ENCODE measurements around the gene POLR2B.
"Not testable (repeated sequence)": the region's sequence is repeated elsewhere in the genome, so short reads cannot be mapped to it uniquely, and the experiment has no call there.

Gene POLR2B

DNA sequence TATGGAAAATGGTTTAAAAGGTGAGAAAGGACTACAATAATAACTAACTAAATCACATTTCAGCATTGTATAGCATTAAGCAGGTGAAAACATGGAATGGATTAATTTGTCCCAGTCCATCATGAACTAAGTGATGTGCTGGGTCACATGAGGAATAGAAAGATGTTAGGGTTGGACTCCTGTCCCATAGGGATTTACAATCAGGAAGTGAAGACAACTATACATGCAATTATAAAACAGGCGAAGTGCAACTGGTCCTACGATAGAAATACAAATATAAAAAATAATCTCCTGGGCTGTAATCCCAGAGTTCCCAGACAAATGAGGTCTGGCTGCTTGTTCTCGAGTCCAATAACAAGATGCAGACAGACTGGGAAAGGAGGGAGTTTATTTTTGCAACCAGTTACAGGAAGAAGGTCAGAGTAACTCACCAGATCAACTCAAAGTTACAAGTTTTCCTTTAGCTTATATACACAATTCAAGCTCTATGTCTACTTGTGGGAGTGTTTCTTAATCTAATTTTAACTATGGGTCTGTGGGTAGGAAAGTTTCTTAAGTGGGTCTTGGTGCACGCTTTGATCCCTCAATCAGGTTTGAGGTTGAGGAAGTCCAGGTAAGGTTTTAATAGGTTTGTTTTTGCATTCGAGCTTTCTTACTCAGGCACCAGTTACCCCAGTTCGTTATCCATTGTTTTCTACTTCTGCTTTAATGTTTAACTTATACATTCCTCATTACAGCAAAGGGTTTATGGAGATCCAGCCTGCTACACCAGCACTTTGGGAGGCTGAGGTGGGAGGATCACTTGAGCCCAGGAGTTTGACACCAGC, 81.4 kb downstream of the POLR2B start:
- no peak for DNase-seq

DNA sequence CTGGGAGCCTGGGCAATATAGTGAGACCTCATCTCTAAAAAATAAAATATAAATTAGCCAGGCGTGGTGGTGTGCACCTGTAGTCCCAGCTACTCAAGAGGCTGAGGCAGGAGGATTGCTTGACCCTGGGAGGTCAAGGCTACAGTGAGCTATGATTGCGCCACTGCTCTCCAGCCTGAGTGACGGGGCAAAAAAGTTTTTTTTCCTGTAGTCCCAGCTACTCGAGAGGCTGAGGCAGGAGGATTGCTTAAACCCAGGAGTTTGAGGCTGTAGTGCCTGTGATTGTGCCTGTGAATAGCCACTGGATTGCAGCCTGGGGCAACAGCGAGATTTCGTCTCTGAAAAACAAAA, 82.0 kb downstream of the POLR2B start:
- not testable (repeated sequence) for DNase-seq

DNA sequence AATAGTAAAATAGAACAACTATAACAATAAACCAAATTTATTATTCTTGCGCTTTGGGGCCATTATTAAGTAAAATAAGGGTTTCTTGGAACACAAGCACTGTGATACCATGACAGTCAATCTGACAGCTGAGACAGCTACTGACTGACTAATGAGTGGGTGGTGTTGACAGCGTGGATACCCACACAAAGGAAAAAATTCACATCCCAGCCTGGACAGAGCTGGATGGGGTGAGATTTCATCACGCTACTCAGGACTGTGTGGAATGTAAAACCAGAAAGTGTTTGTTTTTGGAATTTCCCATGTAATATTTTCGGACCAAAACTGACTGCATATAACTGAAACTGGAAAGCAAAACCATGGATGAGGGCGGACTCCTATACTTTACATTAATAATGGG, 82.7 kb downstream of the POLR2B start:
- DNase-seq = no peak

DNA sequence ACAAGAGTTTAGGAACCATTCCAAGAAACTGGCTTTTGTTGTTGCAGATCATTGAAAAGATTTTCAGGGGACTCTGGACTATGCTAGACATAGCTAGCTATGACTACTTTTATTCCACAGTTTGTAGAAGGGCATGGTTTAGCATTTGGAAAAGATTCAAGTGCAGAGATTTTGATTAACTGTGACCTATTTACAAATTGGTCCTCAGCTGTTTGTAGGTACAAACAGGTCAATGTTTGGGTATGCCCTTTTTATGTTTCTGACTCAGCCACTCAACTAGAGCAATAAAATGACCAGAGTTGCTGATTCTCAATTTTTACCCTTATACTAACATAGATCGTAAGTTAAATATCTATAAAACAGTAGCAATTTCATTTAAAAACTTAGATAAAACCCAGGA, 84.8 kb downstream of the POLR2B start:
- no peak for DNase-seq

DNA sequence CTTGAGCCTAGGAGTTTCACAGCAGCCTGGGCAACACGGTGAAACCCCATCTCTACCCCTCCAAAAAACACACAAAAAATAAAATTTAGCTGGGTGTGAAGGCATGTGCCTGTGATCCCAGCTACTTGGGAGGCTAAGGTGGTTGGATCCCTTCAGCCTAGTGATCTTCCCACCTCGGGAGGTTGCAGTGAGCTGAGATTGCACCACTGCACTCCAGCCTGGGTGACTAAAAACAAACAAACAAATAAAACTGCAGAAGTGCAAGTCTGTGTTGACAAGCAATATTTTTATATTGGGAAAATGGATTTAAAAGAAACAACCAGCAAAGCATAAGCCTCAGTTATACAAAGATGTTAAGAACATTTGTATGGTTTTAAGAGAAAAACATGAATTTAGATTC, 85.4 kb downstream of the POLR2B start:
- no peak for DNase-seq

DNA sequence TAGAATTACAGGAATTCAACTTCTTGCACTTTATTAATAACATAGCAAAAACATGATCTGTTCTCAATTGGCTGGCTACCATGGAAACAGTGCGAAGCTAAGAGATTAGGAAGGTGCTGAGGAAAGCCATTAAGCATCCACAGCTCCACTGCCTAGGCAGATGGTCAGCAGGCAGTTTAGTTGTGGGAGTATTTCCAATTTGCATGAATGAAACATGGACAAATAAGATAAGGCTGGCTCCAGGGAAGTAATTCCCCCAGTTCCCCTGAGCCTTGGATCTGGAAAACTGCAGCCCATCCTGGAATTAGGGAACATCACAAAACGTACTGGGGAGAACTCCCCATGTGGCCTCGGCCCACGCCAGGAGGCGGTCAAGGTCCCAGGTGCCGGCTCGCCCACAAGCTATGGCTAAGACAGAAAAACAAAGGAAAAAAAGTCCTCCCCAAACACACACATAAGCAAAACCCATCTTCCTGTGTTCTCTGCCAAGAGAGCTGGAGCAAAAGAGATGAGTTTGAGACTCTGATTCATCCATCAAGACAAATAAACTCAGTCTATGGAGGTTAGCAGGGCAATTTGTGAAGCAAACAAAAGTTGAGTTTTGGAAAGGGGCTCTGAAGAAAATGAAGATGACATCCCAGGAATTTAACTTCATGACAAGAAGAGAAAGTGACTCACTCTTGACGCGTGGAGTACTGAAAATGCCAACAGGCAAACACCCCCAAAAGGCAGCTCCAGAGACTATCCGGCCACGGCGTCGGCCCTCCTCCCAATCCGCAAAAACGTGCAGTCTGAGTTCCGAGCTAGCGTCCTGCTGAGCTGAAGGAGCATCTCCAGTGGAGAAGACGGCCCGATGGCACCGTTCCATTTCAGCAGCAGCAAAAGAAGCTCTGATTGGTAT, 86.4 kb downstream of the POLR2B start:
- DNase-seq = no peak

DNA sequence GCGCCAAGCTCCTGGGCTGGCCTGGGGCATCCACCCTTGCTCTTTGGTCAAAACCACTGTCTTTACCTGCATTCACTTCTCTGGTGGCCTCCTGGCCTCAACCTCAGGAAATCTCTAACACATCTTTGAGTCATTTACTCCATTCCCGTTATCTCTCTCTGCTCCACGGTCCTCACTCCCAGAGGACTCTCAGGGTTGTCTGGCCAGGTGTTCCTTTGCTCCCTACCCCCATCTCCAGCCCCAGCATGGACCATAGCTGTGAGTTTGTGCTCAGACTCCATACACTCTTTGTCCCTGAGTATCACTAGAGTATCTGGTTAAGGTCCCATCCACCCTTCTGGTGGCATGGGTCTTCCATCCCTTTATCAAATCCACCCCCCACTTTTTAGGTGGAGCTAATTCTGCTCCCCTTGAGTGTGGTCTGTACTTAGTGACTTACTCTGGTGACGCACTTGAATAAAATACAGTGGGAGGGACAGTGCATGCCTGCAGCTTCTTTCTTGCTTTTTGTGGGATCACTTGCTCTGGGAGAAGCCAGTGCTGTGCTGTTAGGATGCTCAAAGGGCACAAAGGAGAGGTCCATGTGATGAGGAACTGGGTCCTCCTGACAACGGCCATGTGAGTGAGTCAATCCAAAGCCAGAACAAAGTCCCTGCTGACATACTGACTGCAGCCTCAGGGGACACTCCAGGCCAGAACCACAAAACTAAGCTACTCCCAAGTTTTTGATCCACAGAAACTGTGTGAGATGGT, 87.2 kb downstream of the POLR2B start:
- no peak for DNase-seq

DNA sequence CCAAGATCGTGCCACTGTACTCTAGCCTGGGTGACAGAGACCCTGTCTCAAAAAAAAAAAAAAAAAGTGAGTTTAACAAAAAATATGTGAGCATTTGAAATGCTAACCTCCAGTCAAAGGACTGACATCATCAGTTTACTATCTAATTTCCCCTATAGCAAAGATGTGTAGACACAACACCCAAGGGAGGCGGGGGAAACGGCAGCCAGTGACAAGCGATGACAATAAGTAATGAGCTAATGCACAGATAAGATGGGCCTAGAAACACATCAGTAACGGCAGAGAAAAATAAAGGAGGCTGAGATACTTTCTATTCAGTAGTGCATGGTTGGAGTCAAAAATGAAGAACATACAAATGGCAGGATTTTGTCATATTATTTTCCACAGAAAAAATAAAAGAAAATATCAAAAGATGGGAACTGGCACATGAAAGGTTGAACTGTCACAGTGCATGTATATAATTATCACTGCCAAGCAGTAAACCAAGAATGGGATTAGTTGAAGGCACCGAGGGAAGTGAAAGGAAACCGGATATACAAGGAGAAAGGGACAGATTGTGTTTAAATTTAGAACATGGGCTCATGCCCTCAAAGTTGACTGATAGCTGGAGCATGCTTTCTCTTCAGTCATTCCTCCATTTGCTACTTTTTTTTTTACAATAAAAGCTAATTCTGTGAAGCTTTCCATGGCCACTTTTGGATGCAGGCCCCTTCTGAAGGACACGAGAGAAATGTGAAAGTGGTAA, 89.7 kb downstream of the POLR2B start:
- no peak for DNase-seq

DNA sequence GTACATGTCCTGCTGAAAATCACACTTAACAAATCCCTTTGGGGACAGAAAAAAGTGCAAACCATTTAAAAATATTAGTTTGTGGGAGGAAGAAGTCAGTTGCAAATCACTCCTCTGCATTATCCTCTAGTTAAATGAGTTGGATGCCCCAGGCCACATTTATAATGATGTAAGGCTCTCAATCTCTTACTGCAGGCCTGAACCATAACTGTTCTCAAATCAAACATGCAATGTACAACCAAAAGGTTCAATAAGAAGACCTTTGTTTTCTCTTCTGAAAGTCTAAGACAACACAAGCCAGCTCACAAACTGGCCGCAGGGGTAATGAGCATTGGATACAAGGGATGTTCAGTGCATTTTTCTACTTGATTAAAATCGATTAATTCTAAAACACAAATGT, 91.8 kb downstream of the POLR2B start:
- DNase-seq = no peak

DNA sequence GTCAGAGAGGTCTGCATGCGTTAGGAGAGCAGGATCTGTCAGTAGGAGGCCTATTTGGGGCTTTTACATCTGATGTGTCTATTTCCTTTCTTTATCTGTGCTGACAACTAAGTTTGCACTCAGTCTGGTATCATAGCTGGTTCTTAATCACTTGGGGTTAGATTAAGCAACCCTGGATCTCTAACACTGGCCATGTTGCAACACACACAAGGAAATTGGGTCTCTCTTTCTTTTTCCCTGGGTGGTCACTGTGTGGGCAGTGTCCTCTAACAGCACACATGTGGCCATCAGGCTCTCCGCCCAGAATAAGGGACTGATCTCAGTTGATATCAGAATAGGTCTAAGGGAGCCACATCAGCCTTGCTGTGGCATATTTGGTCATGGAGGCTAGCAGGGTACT, 92.6 kb downstream of the POLR2B start:
- peak; percentile 73 for DNase-seq

DNA sequence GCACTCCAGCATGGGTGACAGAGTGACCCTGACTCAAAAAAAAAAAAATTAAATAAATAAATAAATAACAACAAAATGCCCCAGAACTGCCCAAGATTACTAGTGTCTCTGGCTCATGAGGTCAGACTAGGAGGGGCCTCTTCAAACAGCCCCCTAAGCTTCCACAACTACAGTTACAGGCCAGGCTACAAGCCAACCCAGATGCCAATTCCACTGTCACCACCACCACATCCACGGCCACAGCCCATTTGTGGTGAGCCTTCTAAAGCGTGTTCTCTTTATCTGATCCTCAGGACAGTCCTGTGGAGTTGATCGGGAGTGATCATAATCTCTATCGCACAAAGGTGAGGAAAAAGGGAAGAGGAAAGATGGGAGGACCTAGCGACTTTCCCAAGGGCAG, 94.9 kb downstream of the POLR2B start:
- peak; percentile 53 for DNase-seq

DNA sequence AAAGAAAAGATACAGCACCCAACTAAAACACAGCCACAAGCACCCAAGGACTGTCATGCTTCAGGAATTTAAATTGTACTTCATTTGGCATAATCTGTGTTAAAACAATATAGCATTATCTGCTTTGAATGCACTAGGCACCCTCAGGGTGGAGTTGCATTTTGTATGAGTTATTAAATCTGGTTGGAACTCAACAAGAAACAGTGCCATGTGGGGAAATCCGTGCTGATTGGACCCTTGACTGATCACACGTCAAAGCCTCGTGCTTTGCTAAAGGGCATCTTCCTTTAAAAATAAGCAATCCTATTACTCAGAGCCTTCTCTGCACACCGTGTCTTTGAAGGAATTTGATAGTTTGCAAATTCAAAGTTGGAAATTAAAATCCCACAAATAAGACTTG, 96.0 kb downstream of the POLR2B start:
- peak; percentile 16 for DNase-seq

DNA sequence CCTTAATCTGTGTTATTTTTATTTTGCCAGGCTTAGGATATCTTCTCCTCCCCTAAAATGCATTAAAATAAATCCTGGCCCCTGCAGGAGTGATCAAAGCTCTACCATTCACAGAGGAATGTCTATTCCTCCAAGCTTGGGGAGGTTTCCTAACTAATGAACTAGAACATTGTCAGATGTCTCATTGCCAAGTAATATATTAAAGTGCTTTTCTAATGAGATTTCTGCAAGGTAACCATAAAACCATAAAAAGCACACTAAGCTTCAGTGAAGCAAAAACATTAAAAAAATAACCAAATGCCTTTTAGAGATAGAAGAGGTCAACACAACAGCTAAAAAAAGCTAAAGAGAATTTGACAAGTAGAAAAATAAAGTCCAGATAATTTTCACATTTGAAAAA, 96.7 kb downstream of the POLR2B start:
- no peak for DNase-seq

DNA sequence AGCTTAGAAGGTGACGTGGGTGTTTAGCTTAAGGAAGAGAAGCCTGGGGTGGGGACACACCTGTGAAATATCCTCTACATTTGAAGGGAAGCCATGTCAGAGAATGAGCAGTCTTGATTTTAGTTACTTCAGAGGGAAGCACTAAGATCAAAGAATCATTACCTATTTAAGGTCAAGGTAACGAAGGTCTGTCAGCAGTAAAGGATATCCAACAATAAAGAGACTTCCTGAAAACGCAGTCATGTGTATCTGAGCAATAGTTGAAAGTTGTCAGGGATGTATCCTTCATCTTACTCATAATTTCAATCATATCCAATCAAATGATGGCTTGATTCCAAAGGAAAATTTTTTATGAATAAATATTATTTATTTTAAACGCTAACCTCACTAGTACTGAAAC, 98.0 kb downstream of the POLR2B start:
- no peak for DNase-seq

DNA sequence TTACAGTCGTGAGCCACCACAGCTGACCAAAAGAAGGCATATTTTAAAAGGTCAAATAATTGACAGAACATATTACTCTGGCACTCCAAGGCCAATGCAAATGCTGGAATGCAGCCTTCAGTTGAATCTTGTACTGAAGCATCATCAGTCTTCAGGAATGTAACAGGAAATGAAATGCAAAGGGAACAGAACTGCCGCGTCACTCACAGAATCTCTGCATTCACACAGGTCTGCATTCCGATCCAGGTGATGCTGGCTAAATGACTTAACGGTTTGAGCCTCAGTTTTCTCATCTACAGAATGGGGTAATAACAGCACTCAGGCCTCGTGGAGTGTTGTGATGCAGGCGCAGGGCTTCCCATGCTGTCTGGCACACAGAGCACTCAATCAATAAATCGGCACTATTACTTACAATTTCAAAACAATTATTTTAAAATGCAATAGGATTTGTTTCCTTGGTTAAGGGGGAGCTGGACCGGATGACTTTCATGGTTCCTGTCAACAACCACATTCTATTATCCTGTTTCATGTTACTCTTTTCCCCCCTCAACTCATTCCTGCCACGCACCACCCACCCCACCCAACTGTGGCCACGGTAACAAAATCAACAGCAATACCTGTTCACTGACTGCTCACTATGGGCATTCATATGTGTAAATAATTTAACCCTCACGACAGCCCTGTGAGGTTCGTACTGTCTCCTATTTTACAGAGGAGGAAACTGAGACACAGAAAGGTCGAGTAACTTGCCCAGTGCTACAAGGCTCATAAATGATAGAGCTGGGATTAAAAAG, 99.1 kb downstream of the POLR2B start:
- DNase-seq = no peak

DNA sequence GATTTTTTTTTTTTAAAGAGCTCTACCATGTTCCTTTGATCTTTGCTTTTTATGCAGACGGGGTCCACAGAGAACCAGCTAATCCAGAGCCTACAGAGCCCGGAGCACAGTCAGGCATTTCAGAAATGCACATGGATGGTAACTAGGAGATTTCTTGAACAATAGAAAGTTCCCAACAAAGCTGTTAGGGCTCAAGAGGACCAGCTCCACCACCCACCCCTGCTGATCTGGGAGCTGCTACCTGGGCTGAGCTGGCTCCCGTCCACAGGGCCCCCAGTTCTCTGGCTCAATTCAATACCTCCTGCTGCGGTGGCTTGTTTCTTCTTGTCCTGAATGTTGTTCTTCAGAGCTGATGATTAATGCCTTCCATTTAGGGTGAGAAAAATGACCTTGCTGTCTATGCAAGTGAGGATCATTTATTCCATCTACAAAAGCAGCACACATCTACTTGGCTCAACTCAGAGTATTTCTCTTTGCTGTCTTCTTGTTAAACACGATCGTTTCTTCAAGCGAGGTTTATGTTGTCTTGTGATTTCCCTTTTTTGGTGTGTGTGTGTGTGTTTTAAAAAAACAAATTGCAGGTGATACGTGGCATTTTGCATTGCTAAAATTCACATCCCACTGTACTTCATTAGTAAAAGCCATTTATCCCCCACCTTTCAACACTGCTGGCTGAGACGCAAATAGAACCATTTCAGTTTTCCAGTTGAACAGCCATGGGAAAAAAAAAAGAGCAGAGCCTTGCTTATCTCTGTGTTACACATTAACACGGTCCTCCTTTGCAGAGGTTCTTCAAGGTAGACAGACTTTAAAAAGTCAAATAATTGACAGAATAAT, 100.2 kb downstream of the POLR2B start:
- DNase-seq = peak; percentile 38
